Stomach (tissue), 9 donors: ENCODE measurements around the gene BAZ2A. TPM values are rescaled to one million over a fixed set of nuclear protein-coding genes. Genes with fewer than 3 reads are reported as not detected.

Source experiments
- DNase-seq, 2 donors: peaks; one replicate each; pipeline versions ENCODE4 v3.0.0 to v3.0.0-alpha.2; 2013 to 2019
- H3K27ac ChIP-seq, 5 donors: fragments of 200-600 bp in 4 of 5; sonication (generic) in 4 of 5; one replicate each; pipeline ENCODE4 v1.5.1; 2013 to 2019; ENCODE audit warnings: mild to moderate bottlenecking in 1 of 5, moderate library complexity in 1 of 5
- H3K27me3 ChIP-seq, 3 donors: fragments of 200-600 bp; sonication (generic); one replicate each; pipeline ENCODE4 v1.5.1; 2017 to 2019; ENCODE audit warnings: mixed run types in 1 of 3
- H3K36me3 ChIP-seq, 4 donors: fragments of 200-600 bp; sonication (generic); 1 replicate in 3 of 4; 2 replicates in 1 of 4; pipeline ENCODE4 v1.5.1; 2016 to 2019
- H3K4me1 ChIP-seq, 4 donors: fragments of 200-600 bp; sonication (generic); one replicate each; pipeline ENCODE4 v1.5.1; 2016 to 2019
- H3K4me3 ChIP-seq, 4 donors: fragments of 200-600 bp; sonication (generic) in 3 of 4; one replicate each; pipeline ENCODE4 v1.5.1; 2016 to 2019; ENCODE audit warnings: mild to moderate bottlenecking in 1 of 4
- H3K9me3 ChIP-seq, 4 donors: fragments of 200-600 bp; sonication (generic); one replicate each; pipeline ENCODE4 v1.5.1; 2016 to 2019
- EP300 ChIP-seq: sonication (generic); formaldehyde crosslinking; IDR thresholded peaks from one replicate; pipeline ENCODE4 v1.6.1; 2017; ENCODE audit warnings: antibody characterized with exemption
- POLR2A ChIP-seq, 4 donors: fragments of 450-650 bp; IDR thresholded peaks; one replicate each; pipeline ENCODE4 v1.6.1; 2016; ENCODE audit warnings: antibody characterized with exemption in 4 of 4, control low read depth in 2 of 4, mild to moderate bottlenecking in 1 of 4, moderate library complexity in 1 of 4
- POLR2AphosphoS5 ChIP-seq, 3 donors: sonication (generic); formaldehyde crosslinking; IDR thresholded peaks; one replicate each; pipeline ENCODE4 v1.6.1; 2016; ENCODE audit warnings: antibody characterized with exemption in 3 of 3
- WGBS, 5 donors: extraction: QIAGEN DNeasy Blood & Tissue Kit in 3 of 5; methylation state at CpG; one replicate each; pipeline versions ENCODE4 v1.1.5 to v1.1.7; 2013 to 2018; 5-methylcytosine and 5-hydroxymethylcytosine counted together
- intact Hi-C: fragments of 100-400 bp; cut with DNase I; formaldehyde crosslinking; loops from one replicate; pipeline ENCODE4 v1.15.1; 2023; ENCODE audit warnings: low total_unique reads
- polyA plus RNA-seq, 3 donors: library from polyadenylated mRNA; stranded (reverse); fragments of 200-250 nt; gene quantifications; one replicate each; pipeline ENCODE4 v1.2.3, GENCODE V29; 2013
- total RNA-seq, 5 donors: library from RNA; depleted of rRNA; stranded (reverse); fragments of >200 nt; gene quantifications; one replicate each; pipeline versions ENCODE4 v1.1.0 to v1.2.3, GENCODE V29; 2014 to 2016
- TF ChIP-seq, protein P1 (sequence below), 7 experiments: fragments of 450-650 bp in 4 of 7; fragments of 200-600 bp in 3 of 7; sonication (generic) in 3 of 7; IDR thresholded peaks; one replicate each; pipeline ENCODE4 v1.5.1; 2016 to 2019; ENCODE audit warnings: antibody characterized with exemption in 7 of 7, control low read depth in 2 of 7, mild to moderate bottlenecking in 1 of 7
- donor health status: healthy with polysubstance abuse.
- donor health status: Bipolar disorder and iron deficiency.
- donor health status: healthy.

Gene BAZ2A
- total and polyA plus RNA-seq, 8 donors = 9.5 to 158 (median 75.5) TPM

DNA sequence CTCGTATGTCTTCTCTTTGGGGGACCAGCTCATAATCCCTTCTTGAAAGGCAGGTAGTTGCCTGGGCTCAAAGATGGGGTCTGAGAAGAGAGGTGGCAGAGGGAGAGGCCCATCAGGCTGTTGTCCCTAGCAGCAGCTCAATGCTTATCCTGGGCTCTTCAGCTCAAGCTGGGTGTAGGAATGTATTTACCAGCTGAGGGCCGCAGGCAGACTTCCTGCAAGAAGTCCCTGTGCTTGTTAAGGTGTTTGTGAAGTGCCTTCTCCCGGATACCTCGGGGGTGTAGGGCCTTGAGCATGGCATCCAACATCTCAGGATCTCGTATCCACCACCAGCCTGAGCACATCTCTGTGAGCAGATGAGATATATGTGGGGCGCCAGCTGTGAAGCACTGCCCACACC, 29.4 kb downstream of the BAZ2A start:
- no peaks in the 10 kb centered on the region for H3K9me3 ChIP-seq
- no peaks in the 10 kb centered on the region for H3K4me1 ChIP-seq
- 79 to 98% (median 93%) methylated on average over 5 to 6 of the region's 6 CpGs for WGBS, 5 donors
- H3K27ac ChIP-seq = no peak overlapping the region
- intact Hi-C loops = no loop called here
- H3K27me3 ChIP-seq = no peaks in the 10 kb centered on the region
- TF ChIP-seq, protein P1, sequence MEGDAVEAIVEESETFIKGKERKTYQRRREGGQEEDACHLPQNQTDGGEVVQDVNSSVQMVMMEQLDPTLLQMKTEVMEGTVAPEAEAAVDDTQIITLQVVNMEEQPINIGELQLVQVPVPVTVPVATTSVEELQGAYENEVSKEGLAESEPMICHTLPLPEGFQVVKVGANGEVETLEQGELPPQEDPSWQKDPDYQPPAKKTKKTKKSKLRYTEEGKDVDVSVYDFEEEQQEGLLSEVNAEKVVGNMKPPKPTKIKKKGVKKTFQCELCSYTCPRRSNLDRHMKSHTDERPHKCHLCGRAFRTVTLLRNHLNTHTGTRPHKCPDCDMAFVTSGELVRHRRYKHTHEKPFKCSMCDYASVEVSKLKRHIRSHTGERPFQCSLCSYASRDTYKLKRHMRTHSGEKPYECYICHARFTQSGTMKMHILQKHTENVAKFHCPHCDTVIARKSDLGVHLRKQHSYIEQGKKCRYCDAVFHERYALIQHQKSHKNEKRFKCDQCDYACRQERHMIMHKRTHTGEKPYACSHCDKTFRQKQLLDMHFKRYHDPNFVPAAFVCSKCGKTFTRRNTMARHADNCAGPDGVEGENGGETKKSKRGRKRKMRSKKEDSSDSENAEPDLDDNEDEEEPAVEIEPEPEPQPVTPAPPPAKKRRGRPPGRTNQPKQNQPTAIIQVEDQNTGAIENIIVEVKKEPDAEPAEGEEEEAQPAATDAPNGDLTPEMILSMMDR (IDR thresholded peaks at IDR 0.05) = no peak
- TF ChIP-seq POLR2A (IDR thresholded peaks at IDR 0.05) = no peak
- no peak for TF ChIP-seq POLR2AphosphoS5 (IDR thresholded peaks at IDR 0.05)
- no peak for TF ChIP-seq EP300
- DNase-seq = no peak
- no peak overlapping the region for H3K4me3 ChIP-seq
- H3K36me3 ChIP-seq = peaks cover 87 to 100% (median 99%) of the 10 kb centered on the region in 4 donors

DNA sequence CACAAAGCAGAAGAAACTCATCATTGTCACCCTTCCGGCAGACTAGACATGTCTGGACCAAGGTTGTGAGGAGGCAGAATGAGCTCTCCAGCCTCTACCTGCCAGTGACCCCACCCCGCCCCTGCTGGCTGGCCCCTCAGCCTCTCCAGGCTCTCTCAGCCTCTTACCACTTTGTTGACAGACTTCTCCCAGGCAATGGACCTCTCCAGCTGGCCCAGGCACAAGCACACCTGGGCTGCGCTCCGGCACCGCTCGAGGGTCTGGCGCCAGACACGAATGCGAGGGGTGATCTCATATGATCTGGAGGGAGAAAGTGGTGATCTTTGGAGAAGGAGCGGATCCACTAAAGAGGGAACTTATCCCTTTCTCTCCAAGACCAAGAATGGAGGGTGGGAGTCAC, 30.3 kb downstream of the BAZ2A start:
- Histone ChIP-seq H3K4me1 (no peaks in the 10 kb centered on the region), H3K9me3 (no peaks in the 10 kb centered on the region), H3K27me3 (no peaks in the 10 kb centered on the region), H3K4me3 (no peak overlapping the region), H3K27ac (no peak overlapping the region), H3K36me3 (peaks cover 78 to 100% (median 97%) of the 10 kb centered on the region in 4 donors)
- TF ChIP-seq, protein P1 (IDR thresholded peaks at IDR 0.05) = no peak
- TF ChIP-seq POLR2A (IDR thresholded peaks at IDR 0.05) = no peak
- TF ChIP-seq EP300 = no peak
- no peak for TF ChIP-seq POLR2AphosphoS5 (IDR thresholded peaks at IDR 0.05)
- intact Hi-C loops = no loop called here
- 93 to 97% (median 95%) methylated on average over 10 of the region's 10 CpGs for WGBS, 5 donors
- DNase-seq = no peak

DNA sequence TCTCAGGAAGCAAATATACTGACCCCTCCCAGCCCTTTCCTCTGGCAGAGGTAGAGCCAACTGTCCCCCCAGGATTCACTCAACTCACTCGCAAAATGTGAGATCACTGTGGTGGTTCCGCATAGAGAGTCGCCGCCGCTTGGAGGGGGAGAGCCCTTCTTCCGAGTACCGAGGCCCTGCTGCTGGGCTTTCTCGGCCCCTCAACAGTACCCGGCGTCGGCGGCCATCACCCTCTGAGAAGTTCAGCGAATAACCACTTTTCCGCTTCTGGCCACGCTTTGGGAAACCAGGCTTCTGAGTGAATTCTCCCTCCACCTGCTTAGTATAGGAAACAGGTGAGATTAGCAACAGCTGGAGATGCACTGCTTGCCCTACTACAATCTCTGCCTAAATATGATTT, 31.1 kb downstream of the BAZ2A start:
- no peaks in the 10 kb centered on the region for H3K27me3 ChIP-seq
- H3K4me1 ChIP-seq = peaks cover 0 to 3% (median 0%) of the 10 kb centered on the region in 4 donors
- WGBS, 5 donors = 87 to 97% (median 96%) methylated on average over 6 to 15 of the region's 15 CpGs
- intact Hi-C loops = no loop called here
- DNase-seq = no peak
- H3K9me3 ChIP-seq = no peaks in the 10 kb centered on the region
- peaks cover 70 to 95% (median 90%) of the 10 kb centered on the region in 4 donors for H3K36me3 ChIP-seq
- no peak overlapping the region for H3K27ac ChIP-seq
- no peak for TF ChIP-seq POLR2A (IDR thresholded peaks at IDR 0.05)
- no peak overlapping the region for H3K4me3 ChIP-seq

DNA sequence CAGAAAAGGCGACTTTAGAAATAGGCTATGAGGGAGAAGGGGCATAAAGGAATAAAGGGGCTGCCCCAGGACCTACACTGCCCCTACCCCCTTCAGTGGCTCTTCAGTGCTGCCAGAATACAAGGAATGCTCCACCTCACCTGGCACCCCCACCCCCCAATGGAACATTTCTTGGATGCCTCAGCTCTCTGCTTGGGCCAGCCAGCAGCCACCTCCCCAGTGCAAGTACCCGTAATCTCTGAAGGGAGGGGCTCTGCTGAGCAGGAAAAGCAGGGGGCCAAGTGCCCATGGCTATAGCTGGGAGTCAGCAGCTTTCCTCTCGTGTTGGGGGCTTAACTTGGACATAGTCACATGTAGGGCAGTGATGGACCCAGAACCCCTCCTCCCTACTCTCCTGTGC, 33.3 kb downstream of the BAZ2A start:
- H3K4me1 ChIP-seq = peaks cover 0 to 7% (median 0%) of the 10 kb centered on the region in 4 donors
- H3K27me3 ChIP-seq = no peaks in the 10 kb centered on the region
- WGBS, 5 donors = 57 to 68% (median 62%) methylated on average over 3 of the region's 3 CpGs
- peaks cover 48 to 73% (median 70%) of the 10 kb centered on the region in 4 donors for H3K36me3 ChIP-seq
- no peak for DNase-seq
- H3K9me3 ChIP-seq = no peaks in the 10 kb centered on the region
- H3K27ac ChIP-seq = peak overlapping the region in 1 of 5 donors; percentile 17
- H3K4me3 ChIP-seq = no peak overlapping the region
- intact Hi-C loops = no loop called here
- no peak for TF ChIP-seq POLR2A (IDR thresholded peaks at IDR 0.05)
- no peak for TF ChIP-seq EP300
- TF ChIP-seq, protein P1 (IDR thresholded peaks at IDR 0.05) = no peak
- TF ChIP-seq POLR2AphosphoS5 (IDR thresholded peaks at IDR 0.05) = no peak

DNA sequence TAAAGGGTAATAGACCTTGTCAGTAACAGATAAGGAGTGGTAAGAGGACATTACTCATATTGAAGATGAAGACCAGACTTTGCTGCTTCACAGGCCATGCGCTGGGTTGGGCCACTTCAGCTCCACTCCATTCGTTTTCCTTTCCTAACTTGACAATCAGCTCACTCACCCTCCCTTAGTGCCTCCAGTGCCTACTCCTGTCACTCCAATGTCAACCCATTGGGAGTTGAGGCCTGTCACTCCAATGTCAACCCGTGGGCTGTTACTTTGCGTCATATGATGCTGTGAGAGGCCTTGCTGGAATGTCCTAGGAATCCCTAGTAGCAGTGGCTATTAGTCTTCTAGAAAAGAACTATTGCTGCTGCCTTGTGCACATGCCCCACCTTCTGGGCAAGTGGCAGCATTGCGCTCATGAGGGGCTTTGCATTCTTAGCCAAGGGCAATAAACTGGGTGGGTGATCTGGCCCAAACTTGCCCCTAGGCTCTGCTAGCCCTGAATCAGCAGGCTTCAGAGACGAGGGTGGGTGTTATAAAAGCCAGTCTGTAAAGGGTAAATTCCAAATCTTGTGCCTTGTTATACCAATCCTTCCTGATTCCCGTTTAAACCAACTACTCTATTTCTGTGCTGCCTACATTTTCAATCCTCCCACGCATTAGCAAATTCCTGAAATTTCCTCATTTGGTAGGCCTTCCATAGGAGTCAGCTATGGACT, 36.1 kb downstream of the BAZ2A start:
- peak; percentile 46 to 82 for DNase-seq
- peaks cover 21 to 67% (median 58%) of the 10 kb centered on the region in 4 donors for H3K36me3 ChIP-seq

More for the DNA sequence above, 36.1 kb downstream of the BAZ2A start:
- intact Hi-C loops = no loop called here
- Histone ChIP-seq H3K4me1 (peaks cover 0 to 7% (median 0%) of the 10 kb centered on the region in 4 donors), H3K27ac (peak overlapping the region in 4 of 5 donors; percentile 24 to 56 (median 47)), H3K9me3 (no peaks in the 10 kb centered on the region), H3K27me3 (no peaks in the 10 kb centered on the region), H3K4me3 (no peak overlapping the region)
- TF ChIP-seq POLR2A (IDR thresholded peaks at IDR 0.05) = no peak
- TF ChIP-seq, protein P1 (IDR thresholded peaks at IDR 0.05) = peak in 5 of 7 experiments; percentile 47 to 66 (median 66)
- WGBS, 5 donors = 31 to 50% (median 47%) methylated on average over 7 to 8 of the region's 8 CpGs
